NCI-H1694 (cell line): ENCODE results near the gene AHDC1.
"Not testable (repeated sequence)": the region's sequence is repeated elsewhere in the genome, so short reads cannot be mapped to it uniquely, and the experiment has no call there.

Source experiments
- DNase-seq: peaks from one replicate; lab custom pipeline; 2025; lab: John Stamatoyannopoulos, UW

AHDC1 gene

DNA sequence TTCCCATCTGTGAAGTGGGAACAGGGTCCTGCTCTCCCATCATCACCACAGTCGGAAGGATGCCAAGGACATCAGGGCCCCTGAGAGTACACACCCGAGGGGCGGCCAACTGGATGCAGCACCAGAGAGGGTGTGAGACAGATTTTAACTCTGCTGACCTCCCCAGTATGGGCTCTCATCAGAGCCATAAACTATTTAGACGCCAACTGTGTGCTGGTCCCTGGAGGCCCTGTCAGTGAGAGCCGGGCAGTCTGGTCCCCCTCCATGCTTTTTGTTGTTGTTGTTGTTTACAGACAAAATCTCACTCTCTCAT, 29.3 kb upstream of the AHDC1 start:
- no peak for DNase-seq

DNA sequence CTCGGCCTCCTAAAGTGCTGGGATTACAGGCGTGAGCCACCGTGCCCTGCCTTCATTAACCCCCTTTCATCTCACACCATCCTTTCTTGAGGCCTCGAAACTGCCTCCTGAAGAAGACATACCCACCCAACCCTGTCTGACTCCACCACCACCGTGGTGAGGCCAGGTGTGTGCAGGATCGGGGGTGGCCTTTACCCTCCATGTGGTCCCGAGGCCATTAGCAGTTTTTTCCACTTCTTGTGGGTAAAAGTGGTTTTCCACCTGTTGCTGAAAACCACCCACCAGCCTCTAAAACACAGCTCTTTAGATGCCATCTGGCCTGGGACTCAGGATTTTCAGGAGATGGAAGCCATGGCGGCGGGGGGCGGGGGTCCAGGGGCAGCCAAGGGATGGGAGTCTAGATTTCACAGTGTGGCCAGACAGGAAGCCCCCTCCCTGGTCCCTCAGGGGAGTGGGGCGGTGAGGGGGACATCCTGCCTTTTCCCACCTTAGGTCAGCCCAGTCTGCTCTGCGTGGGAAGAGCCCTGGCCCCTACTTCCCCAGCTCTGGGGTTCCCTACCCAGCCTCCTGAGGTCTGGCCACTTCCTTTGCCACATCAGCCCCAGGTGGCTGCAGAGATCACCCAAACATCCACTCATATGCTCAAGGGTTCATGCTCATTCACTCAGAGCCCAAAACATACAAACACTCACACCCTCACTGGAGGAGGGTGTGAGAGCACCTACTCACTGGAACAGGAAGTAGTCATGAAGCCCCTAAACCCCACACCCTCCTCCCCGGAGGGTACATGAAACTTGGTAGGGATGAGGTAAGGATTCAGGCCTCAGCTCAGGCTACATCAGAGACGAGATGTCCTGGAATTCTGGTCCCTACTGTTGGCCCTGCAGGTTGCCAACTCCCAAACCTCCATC, 28.7 kb upstream of the AHDC1 start:
- no peak for DNase-seq

- no peak for DNase-seq
Observed at GRCh38 chr1:27630859-27631491, 27.0 kb upstream of the AHDC1 start.

DNA sequence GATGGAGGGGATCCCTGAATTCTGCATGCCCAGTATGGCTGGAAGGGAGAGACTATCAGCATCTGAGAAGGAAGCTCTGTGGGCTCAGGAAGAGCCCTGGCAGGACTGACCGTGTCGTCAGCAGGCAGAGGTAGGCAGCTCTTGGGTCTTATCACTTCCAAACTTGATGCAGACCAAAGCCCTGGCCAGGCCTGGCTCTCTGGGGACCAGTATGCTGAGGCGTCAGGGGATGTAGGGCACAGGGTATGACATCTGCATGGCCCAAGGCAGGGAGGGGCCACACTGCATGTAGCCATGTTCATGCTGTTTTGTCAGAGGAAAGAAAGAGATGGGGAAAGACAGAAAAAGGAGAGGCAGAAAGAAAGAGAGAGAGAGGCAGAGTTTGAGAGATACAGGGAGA, 24.8 kb upstream of the AHDC1 start:
- no peak for DNase-seq

DNA sequence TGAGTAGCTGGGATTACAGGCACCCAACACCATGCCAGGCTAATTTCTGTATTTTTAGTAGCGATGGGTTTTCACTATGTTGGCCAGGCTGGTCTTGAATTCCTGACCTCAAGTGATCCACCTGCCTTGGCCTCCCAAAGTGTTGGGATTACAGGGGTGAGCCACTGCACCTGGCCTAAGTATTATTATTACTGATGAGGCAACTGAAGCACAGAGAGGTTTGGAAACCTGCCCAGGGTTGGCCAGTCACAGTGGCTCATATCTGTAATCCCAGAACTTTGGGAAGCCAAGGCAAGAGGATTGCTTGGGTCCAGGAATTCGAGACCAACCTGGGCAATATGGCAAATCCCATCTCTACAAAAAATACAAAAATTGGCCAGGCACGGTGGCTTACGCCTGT, 23.8 kb upstream of the AHDC1 start:
- not testable (repeated sequence) for DNase-seq

- DNase-seq, result no peak
Observed at GRCh38 chr1:27627061-27627460, 23.1 kb upstream of the AHDC1 start.

- no peak for DNase-seq
Observed at GRCh38 chr1:27626031-27626935, 22.3 kb upstream of the AHDC1 start.

GRCh38 chr1:27624467-27625178, 20.7 kb upstream of the AHDC1 start:
- DNase-seq, result no peak

GRCh38 chr1:27623327-27624212, 19.6 kb upstream of the AHDC1 start:
- DNase-seq, result no peak

GRCh38 chr1:27622828-27623227, 18.9 kb upstream of the AHDC1 start:
- DNase-seq, result no peak

- DNase-seq, result no peak
Observed at GRCh38 chr1:27621051-27621920, 17.3 kb upstream of the AHDC1 start.

DNA sequence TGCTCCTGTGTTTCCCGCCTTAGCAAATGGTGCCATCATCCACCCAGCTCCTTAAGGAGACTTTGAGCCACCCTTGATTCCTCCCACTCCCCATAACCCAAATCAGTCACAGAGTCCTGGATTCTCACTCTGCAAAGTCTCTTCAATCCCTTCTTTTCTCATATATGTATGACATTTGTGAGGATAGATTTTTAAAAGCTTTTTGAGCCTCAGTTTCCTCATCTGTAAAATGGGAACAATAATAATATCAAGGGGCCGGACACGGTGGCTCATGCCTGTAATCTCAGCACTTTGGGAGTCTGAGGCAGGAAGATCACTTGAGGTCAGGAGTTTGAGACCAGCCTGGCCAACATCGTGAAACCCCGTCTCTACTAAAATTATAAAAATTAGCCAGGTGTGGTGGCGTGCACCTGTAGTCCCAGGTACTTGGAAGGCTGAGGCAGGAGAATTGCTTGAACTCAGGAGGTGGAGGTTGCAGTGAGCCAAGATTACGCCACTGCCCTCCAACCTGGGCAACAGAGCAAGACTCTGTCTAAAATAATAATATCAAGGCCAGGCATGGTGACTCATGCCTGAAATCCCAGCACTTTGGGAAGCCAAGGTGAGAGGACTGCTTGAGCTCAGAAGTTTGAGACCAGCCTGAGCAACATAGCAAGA, 16.0 kb upstream of the AHDC1 start:
- not testable (repeated sequence) for DNase-seq

- DNase-seq, result no peak
Observed at GRCh38 chr1:27618341-27619082, 14.6 kb upstream of the AHDC1 start.

DNA sequence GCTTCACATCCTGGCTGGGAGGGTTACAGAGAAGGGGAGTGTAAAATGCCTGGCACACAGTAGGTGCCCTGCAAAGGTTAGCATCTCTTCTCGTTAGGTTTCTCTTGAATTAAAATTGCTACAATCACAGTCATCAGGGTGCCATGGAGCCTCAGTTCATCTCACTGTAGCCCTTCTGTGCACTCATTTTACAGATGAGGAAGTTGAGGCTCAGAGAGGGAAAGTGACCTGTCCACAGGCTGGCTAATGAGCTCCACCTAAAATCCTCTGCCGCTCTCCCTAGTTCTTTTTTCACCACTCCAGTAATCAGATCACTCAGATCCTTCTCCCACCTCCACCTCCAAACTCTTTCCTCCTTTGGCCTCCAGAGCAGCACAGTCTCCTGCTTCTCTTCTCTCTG, 13.5 kb upstream of the AHDC1 start:
- no peak for DNase-seq

DNA sequence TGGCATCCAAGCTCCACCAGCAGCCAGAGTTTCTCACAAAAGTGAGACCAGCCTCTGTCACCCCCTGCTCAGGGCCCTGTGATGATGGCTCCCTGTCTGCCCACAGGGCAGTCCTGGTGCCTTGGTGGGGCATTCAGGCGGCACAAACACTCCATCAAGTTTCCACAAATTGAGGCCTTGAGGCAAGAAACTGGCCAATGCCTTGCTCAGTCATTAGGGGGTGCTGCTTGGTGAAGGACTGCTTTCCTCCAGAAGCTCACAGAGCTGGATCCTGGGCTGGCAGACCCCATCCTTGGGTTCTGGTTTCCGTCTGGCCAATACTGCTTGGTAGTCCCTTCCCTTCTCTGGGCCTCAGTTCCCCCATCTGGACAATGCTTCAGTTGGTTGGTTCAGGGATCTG, 12.5 kb upstream of the AHDC1 start:
- no peak for DNase-seq

GRCh38 chr1:27615346-27616192, 11.6 kb upstream of the AHDC1 start:
- no peak for DNase-seq

GRCh38 chr1:27614625-27615344, 10.8 kb upstream of the AHDC1 start:
- no peak for DNase-seq
